ENCODE results near the gene PCDHGA1. TPM values are rescaled to one million over a fixed set of nuclear protein-coding genes. Genes with fewer than 3 reads are reported as not detected.

The PCDHGA1 gene
- total and polyA plus RNA-seq, 2 of the 4 experiments (the other 2 are of a cell fraction): 0.90 to 0.92 TPM

GRCh38 chr5:141490771-141491170, 160.5 kb downstream of the PCDHGA1 start:
- TF ChIP-seq ELK1 (IDR thresholded peaks at IDR 0.05; ENCODE audit: borderline replicate concordance, low read depth, low read length): no peak
- no peak for TF ChIP-seq CEBPB (IDR thresholded peaks at IDR 0.05; ENCODE audit: low read depth, low read length)
- no peak for TF ChIP-seq RAD21 (IDR thresholded peaks at IDR 0.05; ENCODE audit: low read length)
- TF ChIP-seq POLR2A (IDR thresholded peaks at IDR 0.05; ENCODE audit: low read depth, low read length): no peak
- TF ChIP-seq MAZ (IDR thresholded peaks at IDR 0.05; ENCODE audit: borderline replicate concordance, low read depth, low read length): no peak
- no peak for TF ChIP-seq SMC3 (IDR thresholded peaks at IDR 0.05; ENCODE audit: low read depth, low read length)
- no peak for TF ChIP-seq MAFK (IDR thresholded peaks at IDR 0.05; ENCODE audit: low read depth, low read length)
- no peak for TF ChIP-seq CHD1 (IDR thresholded peaks at IDR 0.05; ENCODE audit: low read depth, low read length)
- no peak for TF ChIP-seq RFX5 (IDR thresholded peaks at IDR 0.05; ENCODE audit: low read depth, low read length)
- no peak overlapping the region for H4K5ac ChIP-seq (ENCODE audit: low read depth, low read length)
- H3K4me2 ChIP-seq (ENCODE audit: low read depth, low read length): no peak overlapping the region
- H3K4ac ChIP-seq (ENCODE audit: low read depth, low read length): no peak overlapping the region
- ATAC-seq (ENCODE audit: low read depth) (no peak), DNase-seq (no peak)
- H3K9me3 ChIP-seq (ENCODE audit: control insufficient read depth, insufficient read depth, low read length): no peaks in the 10 kb centered on the region
- dilution Hi-C loops (cut with HindIII; ENCODE audit: low sequenced_read_pairs, unreplicated experiment) (no loop called here), in situ Hi-C loops (cut with MboI; ENCODE audit: low sequenced_read_pairs) (no loop called here), intact Hi-C loops (cut with micrococcal nuclease) (no loop called here)
- no peak overlapping the region for H3K27ac ChIP-seq (ENCODE audit: insufficient read depth, low read length)
- no peak overlapping the region for H4K8ac ChIP-seq (ENCODE audit: low read depth in 2 of 2, low read length in 2 of 2)
- no peak overlapping the region for H3K56ac ChIP-seq (ENCODE audit: extremely low read depth, insufficient read depth, low read length)
- no peak overlapping the region for H2BK120ac ChIP-seq (ENCODE audit: low read depth, low read length)
- no peak overlapping the region for H2BK5ac ChIP-seq (ENCODE audit: low read depth, low read length, poor library complexity, severe bottlenecking)
- no peaks in the 10 kb centered on the region for H3K27me3 ChIP-seq (ENCODE audit: control insufficient read depth, insufficient read depth, low read length)
- H3K9me1 ChIP-seq (ENCODE audit: insufficient read depth, low read length): peaks cover 34% of the 10 kb centered on the region
- BruUV-seq (replicated peaks): no TSS peak
- H3K4me1 ChIP-seq (ENCODE audit: control insufficient read depth, insufficient read depth, low read length): peaks cover 37% of the 10 kb centered on the region
- H3K14ac ChIP-seq (replicated peaks; ENCODE audit: low read depth, low read length): no peak overlapping the region
- CTCF ChIA-PET: no interaction called here
- 80% methylated on average over 4 of the region's 13 CpGs; no CpG with 5 or more reads in 1 of the 2 experiments for WGBS, 2 experiments (ENCODE audit: extremely low coverage in 2 of 2, insufficient read length in 1 of 2)
- no peak overlapping the region for H2BK15ac ChIP-seq (ENCODE audit: low read depth, low read length)
- H2AK5ac ChIP-seq (ENCODE audit: low read depth, low read length): no peak overlapping the region; the same call in 1 of the 2 replicates
- POLR2A ChIA-PET (ENCODE audit: unreplicated experiment): no interaction called here
- no peak overlapping the region for H4K91ac ChIP-seq (ENCODE audit: insufficient read depth, low read depth, low read length)
- H3K23ac ChIP-seq (ENCODE audit: low read depth, low read length): no peak overlapping the region
- H3K36me3 ChIP-seq (ENCODE audit: control insufficient read depth, insufficient read depth, low read length): peaks cover 46% of the 10 kb centered on the region
- H4K20me1 ChIP-seq (ENCODE audit: insufficient read depth, low read length): peaks cover 59% of the 10 kb centered on the region
- H3K4me3 ChIP-seq (ENCODE audit: insufficient read depth, low read depth, low read length): no peak overlapping the region
- H3K18ac ChIP-seq (ENCODE audit: low read depth, low read length): no peak overlapping the region
- H2AFZ ChIP-seq (replicated peaks; ENCODE audit: low read length, poor library complexity): no peak overlapping the region
- peaks cover 34 to 75% of the 10 kb centered on the region in 2 experiments for H3K79me1 ChIP-seq (ENCODE audit: low read depth in 1 of 2, low read length in 2 of 2)
- no peak overlapping the region for H2BK20ac ChIP-seq (ENCODE audit: low read depth, low read length)
- peak overlapping the region; percentile 5 for H2AK9ac ChIP-seq (replicated peaks; ENCODE audit: low read depth, low read length, poor library complexity)
- H3K9ac ChIP-seq (ENCODE audit: low read depth, low read length): no peak overlapping the region
